ENCODE results near the gene CDC42EP2. TPM values are rescaled to one million over a fixed set of nuclear protein-coding genes. Genes with fewer than 3 reads are reported as not detected.

Gene CDC42EP2
- total and polyA plus RNA-seq, 3 donors from 2014 or later: 3.5 to 5.1 (median 4.4) TPM

DNA sequence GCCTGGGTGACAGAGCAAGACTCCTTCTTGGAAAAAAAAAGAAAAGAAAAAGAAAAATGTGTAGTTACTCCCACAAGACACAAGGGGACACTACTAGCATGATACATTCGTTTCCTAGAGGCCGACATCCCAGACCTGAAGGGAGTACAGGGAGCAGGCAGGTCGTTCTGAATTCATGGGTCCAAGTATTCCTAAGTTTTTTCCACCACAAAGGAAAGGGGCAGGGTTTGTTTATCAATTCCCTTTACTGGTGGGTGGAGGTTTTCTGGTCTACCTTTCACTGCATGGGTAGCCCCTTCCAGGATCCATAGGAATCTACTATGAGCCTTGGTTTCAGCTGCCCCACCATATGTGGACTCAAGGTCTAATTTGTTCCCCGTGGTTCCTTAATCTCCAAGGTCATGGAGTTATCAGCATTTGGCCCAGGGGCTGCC, 51.7 kb downstream of the CDC42EP2 start:
- TF ChIP-seq, protein P1, sequence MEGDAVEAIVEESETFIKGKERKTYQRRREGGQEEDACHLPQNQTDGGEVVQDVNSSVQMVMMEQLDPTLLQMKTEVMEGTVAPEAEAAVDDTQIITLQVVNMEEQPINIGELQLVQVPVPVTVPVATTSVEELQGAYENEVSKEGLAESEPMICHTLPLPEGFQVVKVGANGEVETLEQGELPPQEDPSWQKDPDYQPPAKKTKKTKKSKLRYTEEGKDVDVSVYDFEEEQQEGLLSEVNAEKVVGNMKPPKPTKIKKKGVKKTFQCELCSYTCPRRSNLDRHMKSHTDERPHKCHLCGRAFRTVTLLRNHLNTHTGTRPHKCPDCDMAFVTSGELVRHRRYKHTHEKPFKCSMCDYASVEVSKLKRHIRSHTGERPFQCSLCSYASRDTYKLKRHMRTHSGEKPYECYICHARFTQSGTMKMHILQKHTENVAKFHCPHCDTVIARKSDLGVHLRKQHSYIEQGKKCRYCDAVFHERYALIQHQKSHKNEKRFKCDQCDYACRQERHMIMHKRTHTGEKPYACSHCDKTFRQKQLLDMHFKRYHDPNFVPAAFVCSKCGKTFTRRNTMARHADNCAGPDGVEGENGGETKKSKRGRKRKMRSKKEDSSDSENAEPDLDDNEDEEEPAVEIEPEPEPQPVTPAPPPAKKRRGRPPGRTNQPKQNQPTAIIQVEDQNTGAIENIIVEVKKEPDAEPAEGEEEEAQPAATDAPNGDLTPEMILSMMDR (IDR thresholded peaks at IDR 0.05): peak; percentile 70 to 91 (median 82)
- TF ChIP-seq POLR2A (IDR thresholded peaks at IDR 0.05): no peak
- peaks cover 27% of the 10 kb centered on the region for H3K4me1 ChIP-seq
- intact Hi-C loops (cut with DNase I; ENCODE audit: low total_unique reads): no loop called here
- no peak overlapping the region for H3K4me3 ChIP-seq
- H3K27ac ChIP-seq: peak overlapping the region; percentile 37 to 59
- DNase-seq: peak; percentile 68
- 20 to 30% methylated on average over 4 of the region's 4 CpGs for WGBS, 2 donors
- H3K9me3 ChIP-seq: no peaks in the 10 kb centered on the region
- H3K27me3 ChIP-seq: no peaks in the 10 kb centered on the region
- H3K36me3 ChIP-seq (ENCODE audit: low read depth, missing control alignments): no peaks in the 10 kb centered on the region

DNA sequence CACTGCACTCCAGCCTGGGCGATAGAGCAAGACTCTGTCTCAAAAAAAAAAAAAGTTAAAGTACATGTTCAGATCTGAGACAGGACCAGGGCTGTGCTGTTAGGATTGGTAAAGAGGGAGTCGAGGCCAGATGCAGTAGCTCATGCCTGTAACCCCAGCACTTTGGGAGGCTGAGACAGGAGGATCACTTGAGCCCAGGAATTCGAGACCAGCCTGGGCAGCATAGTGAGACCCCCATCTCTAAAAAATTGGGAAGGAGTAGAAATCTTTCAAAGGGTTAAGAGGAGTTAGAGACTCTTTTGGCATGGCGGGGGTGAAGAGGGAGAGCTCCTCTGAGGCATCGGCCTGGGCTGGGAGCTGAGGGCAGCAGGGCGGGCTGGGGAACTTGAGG, 56.0 kb downstream of the CDC42EP2 start:
- TF ChIP-seq POLR2A (IDR thresholded peaks at IDR 0.05): no peak
- TF ChIP-seq, protein P1 (IDR thresholded peaks at IDR 0.05): no peak
- intact Hi-C loops (cut with DNase I; ENCODE audit: low total_unique reads): no loop called here
- no peaks in the 10 kb centered on the region for H3K36me3 ChIP-seq (ENCODE audit: low read depth, missing control alignments)
- H3K27ac ChIP-seq: no peak overlapping the region
- H3K4me3 ChIP-seq: no peak overlapping the region
- DNase-seq: no peak
- 66 to 68% methylated on average over 6 of the region's 6 CpGs for WGBS, 2 donors
- H3K4me1 ChIP-seq: peaks cover 18% of the 10 kb centered on the region
- no peaks in the 10 kb centered on the region for H3K9me3 ChIP-seq
- H3K27me3 ChIP-seq: no peaks in the 10 kb centered on the region

Other genes with a start within 250 kb of the CDC42EP2 start
- gene CDCA5, start 230.8 kb upstream of the CDC42EP2 start, total RNA-seq: 10 to 100 TPM; 28.5 to 50.9 TPM
- gene CDCA5, start 230.8 kb upstream of the CDC42EP2 start, polyA plus RNA-seq (ENCODE audit: insufficient read depth, low read depth, low replicate concordance): 93.3 TPM
- gene ZFPL1, start 230.6 kb upstream of the CDC42EP2 start, total RNA-seq: 10 to 100 TPM; 52.7 to 57.2 TPM
- gene ZFPL1, start 230.6 kb upstream of the CDC42EP2 start, polyA plus RNA-seq (ENCODE audit: insufficient read depth, low read depth, low replicate concordance): 70.6 TPM
- 100 to 1,000 TPM; 173 to 252 TPM for gene VPS51, start 218.7 kb upstream of the CDC42EP2 start, total RNA-seq
- 91.1 TPM for gene VPS51, start 218.7 kb upstream of the CDC42EP2 start, polyA plus RNA-seq (ENCODE audit: insufficient read depth, low read depth, low replicate concordance)
- 10 to 100 TPM; 42.0 to 49.6 TPM for gene TM7SF2, start 203.0 kb upstream of the CDC42EP2 start, total RNA-seq
- gene TM7SF2, start 203.0 kb upstream of the CDC42EP2 start, polyA plus RNA-seq (ENCODE audit: insufficient read depth, low read depth, low replicate concordance): 36.4 TPM
- gene ZNHIT2, start 197.2 kb upstream of the CDC42EP2 start, total RNA-seq: 100 to 1,000 TPM in 1 of 2 donors, 10 to 100 TPM in 1; 64.2 to 119 TPM
- gene ZNHIT2, start 197.2 kb upstream of the CDC42EP2 start, polyA plus RNA-seq (ENCODE audit: insufficient read depth, low read depth, low replicate concordance): 47.3 TPM
- 100 to 1,000 TPM; 441 to 583 TPM for gene FAU, start 192.7 kb upstream of the CDC42EP2 start, total RNA-seq
- 761 TPM for gene FAU, start 192.7 kb upstream of the CDC42EP2 start, polyA plus RNA-seq (ENCODE audit: insufficient read depth, low read depth, low replicate concordance)
- gene MRPL49, start 192.5 kb upstream of the CDC42EP2 start, total RNA-seq: 10 to 100 TPM; 82.8 to 87.7 TPM
- gene MRPL49, start 192.5 kb upstream of the CDC42EP2 start, polyA plus RNA-seq (ENCODE audit: insufficient read depth, low read depth, low replicate concordance): 53.9 TPM
- 10 to 100 TPM; 67.4 to 87.2 TPM for gene SYVN1, start 180.3 kb upstream of the CDC42EP2 start, total RNA-seq
- 62.0 TPM for gene SYVN1, start 180.3 kb upstream of the CDC42EP2 start, polyA plus RNA-seq (ENCODE audit: insufficient read depth, low read depth, low replicate concordance)
- 1 to 10 TPM; 1.2 TPM for gene SPDYC, start 144.6 kb upstream of the CDC42EP2 start, total RNA-seq
- gene SPDYC, start 144.6 kb upstream of the CDC42EP2 start, polyA plus RNA-seq (ENCODE audit: insufficient read depth, low read depth, low replicate concordance): 0.80 TPM
- 10 to 100 TPM; 36.2 to 85.3 TPM for gene CAPN1, start 132.9 kb upstream of the CDC42EP2 start, total RNA-seq
- 27.3 TPM for gene CAPN1, start 132.9 kb upstream of the CDC42EP2 start, polyA plus RNA-seq (ENCODE audit: insufficient read depth, low read depth, low replicate concordance)
- gene POLA2, start 52.9 kb upstream of the CDC42EP2 start, total RNA-seq: 10 to 100 TPM; 24.2 to 27.6 TPM
- 21.9 TPM for gene POLA2, start 52.9 kb upstream of the CDC42EP2 start, polyA plus RNA-seq (ENCODE audit: insufficient read depth, low read depth, low replicate concordance)
- gene DPF2, start 19.0 kb downstream of the CDC42EP2 start, total RNA-seq: 10 to 100 TPM; 86.8 to 91.2 TPM
- 94.5 TPM for gene DPF2, start 19.0 kb downstream of the CDC42EP2 start, polyA plus RNA-seq (ENCODE audit: insufficient read depth, low read depth, low replicate concordance)
- 1 to 10 TPM; 5.3 to 7.6 TPM for gene TIGD3, start 39.9 kb downstream of the CDC42EP2 start, total RNA-seq
- gene TIGD3, start 39.9 kb downstream of the CDC42EP2 start, polyA plus RNA-seq (ENCODE audit: insufficient read depth, low read depth, low replicate concordance): 7.1 TPM
- 10 to 100 TPM; 10.1 to 10.6 TPM for gene SLC25A45, start 67.8 kb downstream of the CDC42EP2 start, total RNA-seq
- 8.0 TPM for gene SLC25A45, start 67.8 kb downstream of the CDC42EP2 start, polyA plus RNA-seq (ENCODE audit: insufficient read depth, low read depth, low replicate concordance)
- gene FRMD8, start 71.8 kb downstream of the CDC42EP2 start, total RNA-seq: 100 to 1,000 TPM in 1 of 2 donors, 10 to 100 TPM in 1; 92.5 to 118 TPM
- gene FRMD8, start 71.8 kb downstream of the CDC42EP2 start, polyA plus RNA-seq (ENCODE audit: insufficient read depth, low read depth, low replicate concordance): 31.4 TPM
- gene NEAT1, start 107.9 kb downstream of the CDC42EP2 start, total RNA-seq: 100 to 1,000 TPM; 230 to 243 TPM
- 189 TPM for gene NEAT1, start 107.9 kb downstream of the CDC42EP2 start, polyA plus RNA-seq (ENCODE audit: insufficient read depth, low read depth, low replicate concordance)
- 1,000 to 10,000 TPM; 8,109 to 9,314 TPM for gene MALAT1, start 184.2 kb downstream of the CDC42EP2 start, total RNA-seq
- gene MALAT1, start 184.2 kb downstream of the CDC42EP2 start, polyA plus RNA-seq (ENCODE audit: insufficient read depth, low read depth, low replicate concordance): 26.7 TPM
- gene SCYL1, start 210.2 kb downstream of the CDC42EP2 start, total RNA-seq: 100 to 1,000 TPM; 131 to 160 TPM
- 127 TPM for gene SCYL1, start 210.2 kb downstream of the CDC42EP2 start, polyA plus RNA-seq (ENCODE audit: insufficient read depth, low read depth, low replicate concordance)
- gene LTBP3, start 243.5 kb downstream of the CDC42EP2 start, total RNA-seq: 100 to 1,000 TPM; 112 to 126 TPM
- 58.1 TPM for gene LTBP3, start 243.5 kb downstream of the CDC42EP2 start, polyA plus RNA-seq (ENCODE audit: insufficient read depth, low read depth, low replicate concordance)

Data from testis (tissue), 3 donors.